ENCODE results near the gene ZDHHC8. TPM values are rescaled to one million over a fixed set of nuclear protein-coding genes. Genes with fewer than 3 reads are reported as not detected.
A peak's percentile ranks its signal among the peaks of the same experiment; 100 is the strongest.

Gene ZDHHC8
- total RNA-seq, 1 donor from 2014 or later = 37.3 TPM

- DNase-seq (ENCODE audit: low spot score) (no peak), ATAC-seq (no peak)
Observed at GRCh38 chr22:20112623-20113511, 18.7 kb upstream of the ZDHHC8 start.

DNA sequence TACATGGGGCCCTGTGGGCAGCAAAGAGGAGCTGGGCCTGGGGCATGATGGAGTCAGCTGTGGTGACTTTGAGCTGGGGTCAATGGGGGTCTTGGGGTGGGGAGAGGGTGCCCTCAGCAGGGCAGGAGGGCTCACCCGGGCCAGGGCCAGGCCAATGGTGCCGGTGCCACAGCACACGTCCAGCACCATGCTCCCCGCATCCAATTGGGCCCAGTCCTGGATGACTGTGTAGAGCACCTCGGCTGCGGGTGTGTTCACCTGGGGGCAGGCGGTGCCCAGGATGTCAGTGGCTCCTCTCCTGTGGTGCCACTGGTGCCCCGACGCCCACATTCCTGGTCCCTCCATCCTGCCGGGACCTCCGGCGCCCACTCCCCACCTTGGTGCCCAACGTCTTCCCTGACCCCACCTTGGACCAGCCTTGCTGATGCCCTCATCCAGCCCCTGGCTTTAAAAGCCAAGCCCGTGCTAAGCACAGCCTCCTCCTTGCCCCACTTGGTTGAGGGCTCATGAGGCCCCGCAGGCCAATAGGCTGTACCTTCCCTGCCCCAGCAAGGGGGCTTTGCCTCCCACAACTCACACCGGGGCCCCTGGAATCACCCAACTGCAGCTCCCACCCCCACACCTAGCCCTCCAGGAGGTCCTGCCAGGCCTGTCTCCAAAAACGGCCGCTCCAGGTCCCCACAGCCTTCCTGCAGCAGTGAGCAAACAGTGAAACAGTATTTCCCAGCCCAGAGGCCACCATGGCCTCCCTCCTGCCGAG is 17.9 kb upstream of the ZDHHC8 start:
- ATAC-seq (no peak), DNase-seq (ENCODE audit: low spot score) (no peak)

- no peak for DNase-seq (ENCODE audit: low spot score)
- no peak for ATAC-seq
Observed at GRCh38 chr22:20114506-20115475, 16.8 kb upstream of the ZDHHC8 start.

- no peak for ATAC-seq
- DNase-seq (ENCODE audit: low spot score) = no peak
Observed at GRCh38 chr22:20115691-20116375, 15.8 kb upstream of the ZDHHC8 start, which contains the start of gene RANBP1. Gene RANBP1, plus strand, starts transcription at chr22:20116104. Its CDS starts 81 bp downstream, at chr22:20116185.

GRCh38 chr22:20116376-20116950 is 15.1 kb upstream of the ZDHHC8 start:
- DNase-seq (ENCODE audit: low spot score) (no peak), ATAC-seq (peak; percentile 4)

DNA sequence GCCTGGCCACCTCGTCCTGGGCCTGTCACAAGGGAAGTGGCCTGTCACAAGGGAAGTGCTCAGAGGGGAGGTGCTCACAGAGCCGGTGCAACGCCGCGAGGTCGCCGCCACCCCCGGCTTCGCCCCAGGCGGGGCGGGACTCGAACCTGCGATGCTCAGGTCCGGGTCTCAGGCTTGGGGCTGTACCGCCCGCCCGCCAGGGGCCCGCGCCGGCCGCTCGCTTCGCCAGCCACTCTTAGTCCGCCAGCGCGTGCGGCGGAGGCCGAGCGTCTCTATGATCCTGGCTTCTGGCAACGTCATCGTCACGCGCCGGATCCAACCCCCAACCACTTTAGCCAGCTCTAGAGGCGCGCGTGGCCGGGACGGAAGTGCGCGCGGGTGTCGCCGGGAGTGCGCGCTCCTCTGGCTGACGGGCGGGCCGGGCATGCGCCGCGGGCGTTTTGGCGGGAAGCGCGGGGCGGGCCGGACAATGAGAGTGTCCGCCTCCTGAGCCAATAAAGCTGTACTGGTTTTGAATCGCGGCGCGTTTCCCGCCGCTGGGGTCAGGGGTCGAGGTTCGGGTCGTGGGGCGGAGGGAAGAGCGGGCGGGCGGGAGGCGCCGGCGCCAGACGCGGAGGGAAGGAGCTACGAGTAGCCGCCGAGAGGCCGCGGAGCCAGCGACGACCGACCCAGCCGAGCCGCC is 14.5 kb upstream of the ZDHHC8 start, which contains the start of gene TRMT2A:
Gene TRMT2A (minus strand): TSS at position 276 of the 682 bp plus-strand sequence. CDS start 320 bp downstream, outside the sequence.
- ATAC-seq = peak; percentile 83

DNA sequence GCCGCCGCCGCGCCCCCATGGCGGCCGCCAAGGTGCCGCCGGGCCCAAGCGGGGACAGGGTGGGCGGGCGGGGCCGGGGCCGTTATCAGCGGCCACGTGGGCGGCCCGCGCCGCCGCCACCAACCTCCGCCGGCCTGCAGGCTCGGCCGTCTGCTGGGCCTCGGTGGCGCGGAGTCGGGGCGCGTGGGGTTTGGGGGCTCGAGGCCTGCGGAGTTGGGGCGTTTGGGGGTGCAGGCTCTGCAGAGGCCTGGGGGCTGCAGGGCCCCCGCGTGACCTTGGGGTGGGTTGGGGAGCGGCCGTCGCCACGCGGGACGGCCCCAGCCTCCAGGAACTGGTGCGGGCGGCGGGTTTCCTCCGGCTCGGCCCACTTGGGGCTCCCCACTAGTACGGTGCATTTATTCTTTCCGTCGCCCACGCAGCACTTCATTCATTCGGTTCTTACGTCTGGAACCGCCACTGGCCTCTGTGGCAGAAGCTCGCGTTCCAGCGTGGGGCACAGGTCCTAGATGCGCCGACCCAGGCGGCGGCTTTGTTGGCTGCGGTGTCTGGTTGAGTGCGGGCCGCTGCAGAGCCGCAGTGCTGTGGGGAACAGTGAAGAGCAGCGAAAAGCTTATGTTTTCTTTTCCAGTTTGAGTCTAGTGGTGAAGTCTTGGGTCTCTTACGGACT is 13.8 kb upstream of the ZDHHC8 start:
- ATAC-seq (no peak), DNase-seq (ENCODE audit: low spot score) (no peak)

More for the DNA sequence above, 14.5 kb upstream of the ZDHHC8 start, which contains the start of gene TRMT2A:
- peak; percentile 99 for DNase-seq (ENCODE audit: low spot score)

DNA sequence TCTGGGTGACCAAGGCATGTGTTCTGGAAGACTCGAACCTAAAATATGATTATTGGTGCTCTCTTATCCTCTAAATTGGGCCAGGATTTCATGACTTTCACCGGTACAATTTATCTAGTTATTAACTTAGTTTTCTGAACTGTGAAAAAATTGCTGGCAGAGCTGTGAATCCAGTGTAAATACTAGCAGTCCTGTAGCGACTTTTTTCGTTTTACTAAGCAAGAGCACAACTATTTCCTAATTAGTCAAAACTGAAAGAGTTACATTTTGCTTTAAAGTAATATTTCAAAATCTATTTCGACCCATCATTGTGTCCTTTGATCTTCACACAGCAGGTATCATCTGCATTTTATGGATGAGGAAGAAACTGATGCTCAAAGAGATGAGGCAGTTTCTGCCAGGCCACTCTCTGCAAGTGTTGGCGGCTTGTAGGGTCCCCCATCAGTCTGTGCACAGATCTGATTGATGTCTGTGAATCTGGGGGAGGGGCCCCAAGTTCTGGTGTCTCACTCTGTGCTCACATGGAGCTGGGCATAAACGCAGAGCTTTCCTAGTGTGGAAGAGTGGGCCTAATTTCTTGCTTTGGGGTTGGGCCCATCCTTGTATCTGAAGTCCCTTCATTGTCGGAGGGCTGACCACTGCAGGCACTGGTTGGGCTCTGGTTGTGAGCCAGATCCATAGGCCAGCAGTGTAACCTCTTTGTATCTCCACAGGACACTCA is 13.1 kb upstream of the ZDHHC8 start:
- DNase-seq (ENCODE audit: low spot score) (no peak), ATAC-seq (no peak)

GRCh38 chr22:20121856-20122415 is 9.7 kb upstream of the ZDHHC8 start:
- ATAC-seq (no peak), DNase-seq (ENCODE audit: low spot score) (no peak)

GRCh38 chr22:20123366-20124082 is 8.1 kb upstream of the ZDHHC8 start:
- no peak for DNase-seq (ENCODE audit: low spot score)
- ATAC-seq = no peak

DNA sequence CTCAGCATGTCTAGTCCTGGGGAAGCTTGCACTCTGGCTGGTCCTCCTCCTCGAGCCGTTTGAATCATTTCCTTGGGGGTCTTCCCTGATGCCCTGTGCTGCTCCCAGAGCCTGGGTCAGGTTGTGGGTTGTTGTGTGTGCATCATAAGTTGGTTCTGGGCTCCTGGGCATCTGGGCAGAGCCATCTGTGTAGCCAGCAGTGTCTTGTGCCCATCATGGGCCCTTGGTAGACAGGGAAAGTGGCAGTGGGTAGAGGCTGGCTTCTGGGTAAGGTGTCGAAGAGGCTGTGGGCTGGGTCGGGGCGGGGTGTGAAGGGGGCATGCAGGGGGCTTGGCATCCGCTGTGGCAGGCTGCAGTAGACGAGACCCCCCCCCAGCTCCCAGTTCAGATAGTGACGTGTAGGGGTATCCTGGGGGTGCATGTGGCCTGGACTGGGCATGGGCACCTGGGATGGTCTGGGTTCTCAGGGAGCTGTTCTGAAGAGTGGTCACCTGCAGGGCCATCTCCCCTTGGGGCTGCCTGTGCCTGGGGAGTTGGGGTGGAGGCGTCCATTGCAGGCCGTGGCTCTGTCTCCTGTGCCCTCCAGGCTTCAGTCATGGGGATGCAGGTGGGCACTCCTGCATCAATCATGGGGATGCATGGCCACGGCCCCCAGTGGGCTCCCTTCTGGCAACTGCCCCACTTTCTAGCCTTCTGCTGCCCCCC is 7.4 kb upstream of the ZDHHC8 start:
- no peak for DNase-seq (ENCODE audit: low spot score)

DNA sequence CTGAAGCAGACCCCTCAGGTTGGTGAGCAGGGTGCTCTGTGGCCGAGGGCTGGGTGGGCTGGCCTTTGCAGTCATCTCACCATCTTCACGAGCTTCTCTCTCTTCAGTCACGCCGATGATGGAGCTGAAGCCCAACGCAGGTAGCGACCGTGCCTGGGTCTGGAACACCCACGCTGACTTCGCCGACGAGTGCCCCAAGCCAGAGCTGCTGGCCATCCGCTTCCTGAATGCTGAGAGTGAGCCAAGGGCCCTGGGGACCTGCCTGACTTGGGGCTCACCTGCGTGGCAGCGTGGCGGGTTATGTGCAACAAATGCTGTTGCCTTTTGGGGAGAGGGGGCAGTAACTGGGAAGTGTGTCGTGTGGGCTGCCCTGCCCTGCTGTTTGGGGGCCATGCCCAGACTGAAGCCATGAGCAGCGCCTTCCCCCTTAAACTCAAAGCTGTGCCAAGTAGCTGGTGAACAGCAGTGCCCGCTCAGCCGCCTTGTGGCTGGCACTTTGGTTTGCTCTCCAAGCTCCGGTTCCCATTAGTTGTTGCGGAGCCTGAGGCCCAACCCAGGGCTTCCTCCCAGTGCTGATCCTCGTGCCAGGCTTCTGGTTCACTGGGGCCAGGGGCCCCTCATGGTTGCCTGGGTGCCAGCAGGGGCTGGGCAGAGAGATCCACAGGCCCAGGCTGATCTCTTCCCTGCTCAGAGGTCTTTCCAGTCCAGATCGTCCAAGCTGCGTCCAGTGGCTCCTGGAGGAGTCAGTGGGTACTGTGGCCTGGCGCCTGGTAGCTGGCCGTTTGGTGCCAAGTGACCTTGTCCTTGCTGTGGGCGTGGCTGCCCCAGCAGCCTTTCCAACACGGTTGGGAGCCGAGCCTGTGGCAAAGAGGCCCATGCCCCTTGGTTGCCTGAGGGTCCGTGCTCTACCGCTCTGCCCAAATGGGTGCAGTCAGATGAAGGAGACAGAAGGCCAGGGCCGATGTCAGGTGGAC is 6.1 kb upstream of the ZDHHC8 start:
- peak; percentile 80 for ATAC-seq
- peak; percentile 91 for DNase-seq (ENCODE audit: low spot score)

More for the DNA sequence above, 7.4 kb upstream of the ZDHHC8 start:
- ATAC-seq = no peak

DNA sequence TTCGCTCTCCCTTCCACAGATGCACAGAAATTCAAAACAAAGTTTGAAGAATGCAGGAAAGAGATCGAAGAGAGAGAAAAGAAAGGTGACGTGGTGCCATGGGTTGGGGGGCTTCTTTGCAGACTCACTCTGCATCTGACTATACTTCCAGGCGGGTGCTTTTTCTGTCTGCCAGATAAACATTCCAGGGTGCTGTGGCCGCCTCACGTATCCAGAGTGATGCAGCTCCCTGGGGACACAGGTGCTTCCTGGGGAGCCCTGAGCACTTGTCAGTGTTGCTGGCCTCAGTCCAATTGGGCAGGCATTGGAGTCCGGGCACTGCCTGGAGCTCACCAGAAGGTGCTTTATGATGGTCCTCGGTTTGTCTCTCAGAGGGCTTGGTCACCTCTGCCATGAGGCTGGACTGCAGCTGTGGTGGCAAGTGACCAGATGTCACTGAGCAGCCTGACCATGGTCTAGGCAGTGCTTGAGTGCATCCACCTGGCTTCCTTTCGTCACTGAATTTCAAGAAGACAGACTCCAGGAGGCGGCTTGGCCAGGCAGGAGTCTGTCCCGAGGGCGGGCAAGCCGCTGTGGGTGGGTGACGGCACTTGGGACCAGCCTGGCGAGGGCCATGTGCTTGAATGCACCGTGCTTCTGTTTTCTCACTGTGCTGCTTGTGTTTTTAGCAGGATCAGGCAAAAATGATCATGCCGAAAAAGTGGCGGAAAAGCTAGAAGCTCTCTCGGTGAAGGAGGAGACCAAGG is 5.1 kb upstream of the ZDHHC8 start:
- DNase-seq (ENCODE audit: low spot score) = no peak
- ATAC-seq = no peak

GRCh38 chr22:20127318-20127868 is 4.2 kb upstream of the ZDHHC8 start:
- ATAC-seq (no peak), DNase-seq (ENCODE audit: low spot score) (no peak)

All from left lobe of liver (tissue), 2 donors.